Kidney capillary endothelial cell (primary cell): Measurements from ENCODE around the gene RHOBTB3.
"Not testable (repeated sequence)": the region's sequence is repeated elsewhere in the genome, so short reads cannot be mapped to it uniquely, and the experiment has no call there.

Experiments
- DNase-seq: peaks from one replicate; pipeline ENCODE4 v3.0.0-alpha.2; 2018; ENCODE audit warnings: low spot score

The RHOBTB3 gene

DNA sequence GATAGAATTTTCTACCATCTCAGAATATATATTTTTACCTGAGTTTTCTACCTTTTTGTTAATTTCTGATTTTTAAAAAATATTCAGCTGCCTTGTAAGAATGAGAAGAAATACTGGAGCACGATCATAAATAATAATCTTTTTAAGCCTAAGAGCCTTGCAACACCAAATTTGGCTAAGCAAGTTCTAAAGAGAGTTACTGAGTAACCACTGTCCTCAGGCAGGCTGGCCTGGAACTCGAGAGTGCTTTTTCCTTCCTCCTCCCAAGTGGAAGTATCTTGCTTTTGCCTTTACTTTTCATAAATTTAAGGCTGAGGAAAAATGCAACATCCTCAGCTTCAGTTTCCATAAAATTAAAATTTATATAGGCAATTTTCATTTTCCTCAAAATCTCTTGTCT is 70.4 kb downstream of the RHOBTB3 start:
- no peak for DNase-seq

DNA sequence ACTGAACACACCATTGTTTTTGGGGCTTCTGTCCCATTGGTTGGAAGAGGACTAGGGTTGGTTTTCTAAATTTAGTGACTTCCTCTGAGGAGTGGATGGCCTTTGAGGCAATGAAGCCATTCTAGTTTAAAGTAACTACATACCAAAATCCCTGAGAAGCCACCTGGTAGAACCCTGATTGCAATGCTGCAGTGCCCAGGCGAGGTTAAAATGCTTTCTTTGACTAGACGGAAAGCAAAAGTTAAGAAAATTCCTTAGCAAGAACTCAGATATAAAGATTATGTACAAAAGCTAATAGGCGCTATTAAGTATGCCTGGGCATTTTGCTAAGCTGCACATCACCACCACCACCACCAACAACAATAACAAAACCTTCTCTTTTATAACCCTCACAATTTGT is 70.8 kb downstream of the RHOBTB3 start:
- DNase-seq: no peak

DNA sequence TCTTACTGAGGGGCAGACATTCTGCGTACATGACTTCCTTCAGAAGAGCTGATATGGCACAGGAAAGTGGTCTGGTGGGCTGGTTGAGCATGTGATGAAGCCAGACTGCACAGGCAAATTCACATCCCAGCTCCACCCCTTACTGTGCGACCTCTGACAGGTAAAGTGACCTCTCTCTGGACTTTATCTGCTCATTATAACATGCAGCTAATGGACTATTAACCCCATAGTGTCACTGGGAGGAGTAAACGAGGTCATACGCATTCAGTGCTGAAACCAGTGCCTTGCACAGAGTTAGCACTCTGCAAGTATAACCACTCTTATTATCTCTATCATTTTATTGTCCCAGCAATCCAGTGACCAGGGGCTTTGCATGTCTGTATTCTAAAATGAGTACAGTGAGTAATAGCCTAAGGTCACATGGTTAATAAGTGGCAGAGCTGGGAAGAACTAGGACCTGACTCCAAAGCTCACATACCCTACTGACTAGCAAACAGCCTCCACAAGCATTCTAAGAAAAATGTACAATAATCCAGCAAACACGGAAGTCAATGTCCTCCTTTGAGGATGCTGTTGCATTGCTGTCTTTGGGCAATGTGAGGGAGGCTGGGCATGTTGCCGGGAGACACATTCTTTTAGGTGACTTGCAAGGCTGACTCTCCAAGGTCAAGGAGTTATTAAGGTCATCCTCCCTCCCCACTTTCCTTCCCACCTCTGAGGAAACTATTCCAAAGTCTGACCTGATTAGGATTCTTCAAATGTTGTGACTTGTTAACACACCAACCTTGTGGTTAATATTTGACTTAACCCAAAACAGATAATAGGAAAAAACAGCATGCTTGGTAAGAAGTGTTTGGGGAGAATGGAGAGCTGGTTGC is 72.4 kb downstream of the RHOBTB3 start:
- no peak for DNase-seq

DNA sequence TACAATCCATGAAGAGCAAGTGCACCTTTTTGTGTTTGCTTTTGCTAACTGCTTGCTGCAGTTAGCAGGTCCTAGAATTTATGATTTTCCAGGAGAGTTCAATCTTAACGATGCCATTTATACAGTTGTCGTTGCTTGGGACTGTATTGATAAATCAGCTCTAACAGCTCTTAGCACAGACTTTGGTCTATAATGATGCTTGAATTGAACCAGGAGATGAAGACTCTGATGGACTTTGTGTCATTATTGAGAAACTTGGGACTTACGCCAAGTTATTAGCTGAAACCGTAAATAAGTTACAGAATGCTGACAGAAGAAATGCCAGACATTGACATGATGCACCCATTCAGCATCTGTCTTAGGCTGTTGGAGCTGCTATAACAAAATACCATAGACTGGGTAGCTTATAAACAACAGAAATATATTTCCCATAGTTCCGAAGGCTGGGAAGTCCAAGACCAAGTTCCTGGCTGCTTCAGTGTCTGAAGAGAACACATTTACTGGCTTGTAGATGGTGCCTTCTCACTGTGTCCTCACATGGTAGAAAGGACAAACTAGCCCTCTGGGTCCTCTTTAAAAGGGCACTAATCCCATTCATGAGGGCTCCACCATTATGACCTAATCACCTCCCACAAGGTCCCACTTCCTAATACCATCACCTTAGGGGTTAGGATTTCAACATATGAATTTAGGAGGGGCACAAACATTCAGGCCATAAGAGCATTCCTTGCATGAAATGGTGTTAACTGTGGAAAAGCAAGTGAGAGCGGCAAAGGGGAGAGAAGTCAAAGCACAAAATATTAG is 73.8 kb downstream of the RHOBTB3 start:
- DNase-seq: no peak

DNA sequence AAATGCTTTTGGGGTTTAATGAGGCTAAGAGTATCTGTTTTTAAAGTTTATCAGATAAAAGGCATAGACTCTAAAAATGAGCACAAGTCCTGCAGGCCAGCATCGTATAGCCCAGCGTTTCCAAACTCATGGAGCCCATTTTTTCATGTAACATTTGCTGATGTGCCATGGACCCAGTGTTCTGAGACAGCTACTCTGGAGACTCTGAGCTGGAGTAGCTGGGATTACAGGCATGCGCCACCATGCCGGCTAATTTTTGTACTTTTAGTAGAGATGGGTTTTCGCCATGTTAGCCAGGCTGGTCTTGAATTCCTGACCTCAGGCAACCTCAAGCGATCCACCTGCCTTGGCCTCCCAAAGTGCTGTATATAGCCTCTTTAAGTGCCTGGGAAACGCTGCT is 75.6 kb downstream of the RHOBTB3 start:
- no peak for DNase-seq

DNA sequence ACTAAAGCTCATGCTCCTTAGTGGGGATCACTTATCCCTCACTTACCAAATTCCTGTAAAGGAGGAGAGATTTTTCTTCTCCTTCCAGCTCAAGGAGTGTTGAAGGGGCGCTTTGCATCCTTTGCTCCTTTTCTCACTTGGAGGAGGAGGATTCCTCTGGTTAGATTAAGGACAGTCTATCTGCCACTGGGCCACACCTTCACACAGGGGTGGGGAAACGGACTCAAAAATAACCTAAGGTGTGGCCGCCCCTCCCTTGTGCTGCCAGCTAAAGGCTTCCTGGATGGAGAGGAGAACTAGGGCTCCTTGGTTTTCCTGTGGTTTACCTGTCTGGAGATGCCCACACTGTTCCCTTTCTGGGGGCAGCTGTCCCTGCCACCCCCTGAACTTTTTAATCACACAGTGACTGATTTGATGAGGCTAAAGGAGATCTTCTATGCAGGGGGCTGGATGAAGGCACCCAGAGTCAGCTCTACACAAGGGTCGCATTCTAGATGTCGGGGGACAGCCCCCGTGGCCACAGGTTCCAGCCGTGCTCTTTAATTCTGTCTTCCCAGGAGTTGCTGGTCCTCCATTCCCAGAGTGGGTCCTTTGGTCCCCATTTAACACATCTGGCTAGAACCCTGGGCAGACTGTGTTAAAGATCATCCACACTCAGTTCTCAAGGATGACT is 77.0 kb downstream of the RHOBTB3 start:
- no peak for DNase-seq

DNA sequence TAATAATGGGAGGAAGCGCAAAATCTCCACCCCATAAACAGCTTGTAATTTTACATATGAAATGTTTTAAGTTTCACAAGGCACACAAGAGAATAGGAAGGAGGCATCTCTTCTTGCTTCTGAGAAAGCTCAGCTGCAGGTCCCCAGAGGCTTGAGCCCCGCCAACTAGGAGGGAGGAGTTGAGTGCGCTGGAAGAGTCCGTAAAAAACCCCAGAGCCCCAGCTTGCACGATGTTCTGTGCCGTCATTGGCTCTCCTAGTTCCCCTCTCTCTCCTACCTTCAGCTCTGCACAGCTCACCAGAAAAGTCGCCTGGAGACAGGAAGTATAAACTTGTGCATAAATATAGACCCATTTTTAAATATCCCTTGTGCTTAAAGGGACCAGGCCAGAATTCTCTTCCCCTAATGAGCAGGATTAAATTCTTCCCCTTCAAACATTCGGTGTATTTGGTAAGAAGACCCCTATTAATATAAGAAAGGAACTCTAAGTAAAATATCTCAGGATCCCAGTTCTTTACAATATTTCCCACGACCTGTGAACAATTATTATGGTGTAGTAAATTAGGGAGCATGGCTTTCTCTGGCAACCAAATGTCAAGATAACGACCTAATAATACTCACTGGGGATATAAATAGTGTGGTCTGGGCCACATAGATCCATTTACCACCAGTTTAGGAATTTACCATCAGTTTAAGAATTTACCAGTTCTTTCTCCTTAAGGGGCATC is 77.7 kb downstream of the RHOBTB3 start:
- no peak for DNase-seq

DNA sequence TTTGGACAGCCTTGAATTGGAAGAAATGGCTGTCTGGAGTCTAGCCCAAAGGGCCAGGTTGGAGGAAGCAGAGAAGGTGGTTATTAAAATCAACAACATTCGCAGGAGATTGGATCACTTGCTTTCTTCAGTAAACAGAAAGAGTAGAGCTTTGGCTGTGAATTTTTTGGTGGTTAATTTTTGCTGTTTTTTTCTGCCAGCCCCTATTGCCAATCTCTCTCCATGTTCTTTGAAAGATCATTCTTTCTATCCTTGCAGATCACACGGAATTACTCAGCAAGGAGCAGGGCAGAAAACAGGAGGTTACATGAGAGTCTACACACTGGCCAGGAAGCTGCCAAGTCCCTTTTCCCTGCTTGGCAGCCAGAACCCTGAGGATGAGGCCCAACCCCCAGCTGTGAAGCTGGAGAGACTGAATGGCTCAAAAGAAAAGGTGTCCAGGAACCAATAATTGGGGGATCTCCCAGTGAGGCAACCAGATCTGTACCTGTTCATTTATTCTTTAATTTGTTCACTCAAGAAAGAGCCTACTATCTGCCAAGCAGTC is 78.4 kb downstream of the RHOBTB3 start:
- no peak for DNase-seq

DNA sequence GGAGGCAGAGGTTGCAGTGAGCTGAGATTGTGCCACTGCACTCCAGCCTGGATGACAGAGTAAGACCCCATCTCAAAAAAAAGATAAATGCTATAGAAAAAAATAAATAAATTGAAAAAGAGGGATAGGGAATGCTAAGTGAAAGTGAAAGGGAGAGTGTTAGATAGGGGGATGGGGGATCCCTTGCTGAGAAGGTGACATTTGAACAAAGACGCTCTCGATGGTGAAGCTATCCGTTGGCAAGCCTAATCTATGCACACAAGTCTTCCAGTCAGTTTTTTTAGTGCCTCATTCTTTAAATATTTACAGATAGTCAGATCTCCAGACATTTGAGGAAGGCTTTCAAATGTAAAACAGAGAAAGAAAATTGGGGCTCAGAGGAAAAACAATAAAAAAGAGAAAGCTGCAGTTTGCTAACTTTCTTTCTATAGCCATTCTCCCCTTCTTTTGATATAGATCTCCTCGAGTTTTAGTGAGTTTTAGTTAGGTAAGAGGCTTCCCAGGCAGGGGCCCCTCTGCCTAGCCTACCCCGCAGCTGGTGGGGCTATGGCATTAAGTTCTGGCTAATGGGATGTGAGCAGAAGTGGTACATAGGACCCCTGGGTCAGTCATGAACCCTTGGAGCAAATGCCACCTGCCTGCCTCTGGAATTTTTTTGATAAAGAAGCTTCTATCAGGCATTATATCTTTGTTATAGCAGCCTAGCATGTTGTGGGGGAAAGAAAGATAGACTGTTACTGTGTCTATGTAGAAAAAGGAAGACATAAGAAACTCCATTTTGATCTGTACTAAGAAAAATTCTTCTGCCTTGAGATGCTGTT is 79.4 kb downstream of the RHOBTB3 start:
- no peak for DNase-seq

DNA sequence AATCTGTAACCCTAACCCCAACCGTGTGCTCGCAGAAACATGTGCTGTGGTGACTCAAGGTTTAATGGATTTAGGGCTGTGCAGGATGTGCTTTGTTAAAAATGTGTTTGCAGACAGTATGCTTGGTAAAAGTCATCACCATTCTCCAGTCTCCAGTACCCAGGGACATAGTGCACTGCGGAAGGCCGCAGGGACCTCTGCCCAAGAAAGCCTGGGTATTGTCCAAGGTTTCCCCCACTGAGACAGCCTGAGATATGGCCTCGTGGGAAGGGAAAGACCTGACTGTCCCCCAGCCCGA is 79.9 kb downstream of the RHOBTB3 start:
- not testable (repeated sequence) for DNase-seq

DNA sequence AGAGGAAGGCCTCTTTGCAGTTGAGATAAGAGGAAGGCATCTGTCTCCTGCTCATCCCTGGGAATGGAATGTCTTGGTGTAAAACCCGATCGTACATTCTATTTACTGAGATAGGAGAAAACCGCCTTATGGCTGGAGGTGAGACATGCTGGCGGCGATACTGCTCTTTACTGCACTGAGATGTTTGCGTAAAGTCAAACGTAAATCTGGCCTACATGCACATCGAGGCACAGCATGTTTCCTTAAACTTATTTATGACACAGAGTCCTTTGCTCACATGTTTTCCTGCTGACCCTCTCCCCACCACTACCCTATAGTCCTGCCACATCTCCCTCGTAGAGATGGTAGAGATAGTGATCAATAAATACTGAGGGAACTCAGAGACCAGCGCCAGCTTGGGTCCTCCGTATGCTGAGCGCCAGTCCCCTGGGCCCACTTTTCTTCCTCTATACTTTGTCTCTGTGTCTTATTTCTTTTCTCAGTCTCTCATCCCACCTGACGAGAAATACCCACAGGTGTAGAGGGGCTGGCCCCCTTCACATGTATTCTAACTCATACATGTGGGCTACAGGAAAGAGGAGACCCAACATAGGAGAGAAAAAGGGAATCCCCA is 80.4 kb downstream of the RHOBTB3 start:
- DNase-seq: not testable (repeated sequence)

DNA sequence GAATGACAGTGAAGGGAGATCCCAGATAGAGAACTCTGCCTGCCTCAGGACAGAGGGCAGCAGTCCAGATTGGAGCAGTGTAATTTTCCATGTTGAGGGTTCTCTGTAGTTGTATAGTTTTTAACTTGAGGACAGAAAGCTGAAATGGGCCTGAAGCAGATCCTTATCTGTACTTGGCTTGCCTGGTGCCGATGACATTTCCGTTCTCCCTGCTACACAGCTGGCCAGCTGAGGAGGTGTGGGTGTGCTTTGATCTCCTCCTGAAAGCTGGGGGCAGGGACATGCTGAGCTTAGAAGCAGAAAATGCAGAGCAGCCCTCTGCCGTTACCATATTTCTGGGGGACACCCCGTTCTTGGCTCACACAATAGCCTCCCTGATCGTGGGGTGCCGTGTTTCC is 80.9 kb downstream of the RHOBTB3 start:
- no peak for DNase-seq

DNA sequence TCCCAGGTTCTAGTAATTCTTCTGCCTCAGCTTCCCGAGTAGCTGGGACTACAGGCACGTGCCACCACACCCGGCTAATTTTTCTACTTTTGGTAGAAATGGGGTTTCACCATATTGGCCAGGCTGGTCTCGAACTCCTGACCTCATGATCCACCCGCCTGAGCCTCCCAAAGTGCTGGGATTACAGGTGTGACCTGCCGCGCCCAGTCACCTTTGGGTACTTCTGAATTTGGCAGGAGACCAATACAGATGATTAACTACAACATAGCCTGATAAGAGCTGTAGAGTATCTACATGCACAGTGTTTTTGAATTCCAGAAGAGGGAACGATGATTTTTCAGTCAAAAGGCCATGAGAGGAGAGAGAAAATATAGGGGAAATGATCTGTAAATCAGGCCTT is 81.9 kb downstream of the RHOBTB3 start:
- DNase-seq: not testable (repeated sequence)

DNA sequence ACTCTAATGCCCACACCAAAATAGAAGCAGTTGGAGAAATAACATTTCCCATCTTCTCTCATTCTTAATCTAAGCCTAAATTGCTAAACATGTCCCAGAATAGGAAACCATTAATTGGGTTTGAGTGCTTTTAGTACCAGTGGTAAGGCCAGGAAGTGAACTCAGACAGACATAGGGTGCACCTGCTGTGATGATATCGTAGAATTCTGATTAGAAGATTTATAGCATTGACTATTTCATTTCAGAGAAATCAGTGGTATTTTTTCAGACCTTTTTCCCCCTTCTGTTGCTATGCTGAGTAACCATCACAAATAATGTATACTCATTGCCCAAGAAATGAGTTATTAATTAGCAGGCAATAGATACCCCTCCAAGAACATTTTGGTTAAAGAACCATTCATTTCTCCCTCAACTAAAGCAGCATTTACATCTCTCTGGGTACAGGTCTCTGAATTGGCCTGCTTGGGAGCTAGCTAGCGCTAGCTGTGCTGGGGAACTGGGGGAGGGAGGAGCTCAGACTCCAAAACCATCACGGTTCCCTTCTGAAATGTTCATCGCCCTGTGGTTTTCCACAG is 84.1 kb downstream of the RHOBTB3 start:
- no peak for DNase-seq

DNA sequence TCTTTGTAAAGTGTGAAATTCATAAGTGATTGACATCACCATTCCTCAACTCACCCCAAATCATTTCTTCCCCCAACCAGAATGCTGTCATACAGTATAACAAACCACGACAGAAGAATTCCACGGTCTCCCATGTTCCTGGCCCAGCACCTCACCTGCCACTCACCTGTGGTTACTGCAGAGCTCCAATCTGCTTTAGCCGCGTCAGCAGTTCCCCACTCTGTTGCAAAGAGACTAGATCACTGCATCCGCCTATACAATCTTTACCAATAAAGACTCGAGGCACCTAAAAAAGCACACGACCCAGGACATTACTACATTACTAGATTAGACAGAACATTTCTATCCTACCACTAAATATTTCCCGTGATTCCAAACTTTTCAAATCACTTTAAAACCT is 85.2 kb downstream of the RHOBTB3 start:
- DNase-seq: no peak

DNA sequence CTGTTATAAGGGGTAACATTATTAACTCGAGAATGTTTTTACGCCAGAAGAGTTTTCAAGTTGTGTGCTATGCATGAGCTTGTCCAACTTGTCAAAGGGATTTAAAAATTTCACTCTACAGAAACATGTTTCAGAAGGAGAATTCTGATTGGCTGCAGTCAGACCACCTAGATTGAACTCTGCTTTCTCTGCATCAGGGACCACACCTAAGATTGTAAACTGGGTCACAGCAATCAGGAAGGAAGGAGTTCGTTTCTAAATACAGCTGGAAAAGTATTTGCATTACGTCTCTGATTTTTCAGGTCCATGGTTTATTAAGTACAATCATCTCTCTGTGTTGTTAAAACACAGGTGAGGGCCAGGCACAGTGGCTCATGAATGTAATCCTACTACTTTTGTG is 85.6 kb downstream of the RHOBTB3 start:
- DNase-seq: no peak

DNA sequence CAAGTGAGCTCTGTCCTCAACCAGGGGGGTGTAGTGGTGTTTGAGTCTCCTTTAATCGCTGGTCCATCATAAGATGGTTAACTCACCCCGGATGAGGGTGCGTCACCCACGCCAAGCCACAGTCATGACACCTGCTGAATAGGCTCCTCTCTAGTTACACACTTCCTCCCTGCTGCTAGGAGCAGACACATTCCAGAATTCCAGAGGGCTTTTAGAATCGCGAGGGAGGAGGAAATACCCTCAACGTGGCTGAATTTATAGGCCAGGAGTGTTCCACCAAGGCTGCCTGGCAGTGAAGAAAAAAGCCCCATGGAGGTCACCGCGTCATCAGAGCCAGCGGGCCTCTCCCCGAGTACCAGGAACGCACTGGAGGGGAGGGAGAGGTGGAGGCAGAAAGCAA is 86.3 kb downstream of the RHOBTB3 start:
- DNase-seq: no peak

DNA sequence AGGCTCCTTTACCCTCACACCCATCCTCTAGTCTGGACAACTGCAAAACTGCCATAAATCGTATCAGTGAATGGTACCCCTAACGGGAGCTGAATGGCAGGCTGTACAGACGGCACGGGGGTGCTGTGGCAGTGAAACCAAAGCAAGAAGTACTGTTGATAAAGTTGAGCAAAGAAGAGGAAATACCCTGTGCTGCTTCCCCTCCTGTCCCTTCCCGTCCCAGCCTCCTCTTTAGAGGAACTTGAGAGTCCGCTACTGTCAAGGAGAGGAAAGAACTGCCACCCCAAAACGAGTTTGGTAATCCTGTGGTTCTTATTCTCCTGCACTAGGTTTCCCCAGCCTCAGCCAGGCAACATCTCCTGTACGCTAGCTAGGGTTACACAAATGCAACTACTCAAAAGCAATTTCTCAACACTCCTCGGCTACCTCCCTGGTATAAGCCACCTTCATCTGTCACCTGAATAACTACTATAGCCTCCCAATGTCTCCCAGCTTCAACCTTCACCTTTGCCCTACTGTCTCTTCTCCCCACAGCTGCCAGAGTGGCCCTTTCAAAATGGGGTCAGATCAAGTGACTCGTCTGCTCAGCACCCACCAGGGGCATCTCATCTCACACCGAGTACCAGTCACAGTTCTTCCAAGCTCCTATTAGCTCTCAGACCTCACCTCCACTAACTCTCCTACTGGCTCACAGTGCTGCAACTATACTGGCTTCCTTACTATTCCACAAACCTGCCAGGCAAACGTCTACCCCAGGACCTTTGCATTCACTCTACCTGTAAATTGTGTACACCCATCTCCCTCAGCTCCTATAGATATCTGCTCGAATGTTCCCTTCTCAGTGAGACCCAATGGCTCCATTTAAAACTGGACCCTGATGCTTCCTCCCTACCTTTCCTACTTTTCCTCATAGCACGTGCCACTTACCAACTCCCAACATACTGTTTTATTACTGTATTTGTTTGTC is 87.3 kb downstream of the RHOBTB3 start:
- DNase-seq: no peak
